Adrenal gland (tissue), 5 donors: ENCODE measurements around the gene FGGY.

Source experiments
- POLR2A ChIP-seq, 2 donors: fragments of 450-650 bp; IDR thresholded peaks; one replicate each; pipeline ENCODE4 v1.6.1; 2017; ENCODE audit warnings: antibody characterized with exemption in 2 of 2, mild to moderate bottlenecking in 2 of 2, moderate library complexity in 1 of 2
- TF ChIP-seq, protein P1 (sequence below), 6 experiments: fragments of 450-650 bp in 4 of 6; fragments of 200-600 bp in 2 of 6; sonication (generic) in 1 of 6; IDR thresholded peaks; 1 replicate in 5 of 6; 2 replicates in 1 of 6; pipeline versions ENCODE4 v1.5.1 to v1.8.0; 2016 to 2021; ENCODE audit warnings: antibody characterized with exemption in 6 of 6, mild to moderate bottlenecking in 2 of 6, moderate library complexity in 1 of 6
- donor health status: DM: no; HTN: no; CAD: no.

DNA sequence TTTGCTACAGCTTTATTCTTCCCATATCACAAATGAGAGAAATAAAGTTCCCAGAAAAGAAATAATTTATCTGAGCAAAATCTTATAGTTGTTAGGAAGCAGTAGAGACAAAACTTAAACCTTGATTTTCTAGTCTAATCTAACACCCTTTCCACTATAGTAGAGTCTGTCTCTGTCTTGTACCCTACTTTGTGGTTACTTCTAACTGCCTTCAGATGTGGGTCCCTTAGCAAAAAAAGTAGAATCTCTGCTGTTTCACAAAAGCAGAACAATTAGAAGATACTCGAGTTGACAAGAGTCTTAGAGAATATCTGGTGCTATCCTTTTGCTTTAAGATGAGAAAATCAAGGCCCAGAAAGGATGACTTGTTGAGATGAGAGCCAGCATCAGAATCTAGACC is 48.1 kb upstream of the FGGY start:
- TF ChIP-seq, protein P1, sequence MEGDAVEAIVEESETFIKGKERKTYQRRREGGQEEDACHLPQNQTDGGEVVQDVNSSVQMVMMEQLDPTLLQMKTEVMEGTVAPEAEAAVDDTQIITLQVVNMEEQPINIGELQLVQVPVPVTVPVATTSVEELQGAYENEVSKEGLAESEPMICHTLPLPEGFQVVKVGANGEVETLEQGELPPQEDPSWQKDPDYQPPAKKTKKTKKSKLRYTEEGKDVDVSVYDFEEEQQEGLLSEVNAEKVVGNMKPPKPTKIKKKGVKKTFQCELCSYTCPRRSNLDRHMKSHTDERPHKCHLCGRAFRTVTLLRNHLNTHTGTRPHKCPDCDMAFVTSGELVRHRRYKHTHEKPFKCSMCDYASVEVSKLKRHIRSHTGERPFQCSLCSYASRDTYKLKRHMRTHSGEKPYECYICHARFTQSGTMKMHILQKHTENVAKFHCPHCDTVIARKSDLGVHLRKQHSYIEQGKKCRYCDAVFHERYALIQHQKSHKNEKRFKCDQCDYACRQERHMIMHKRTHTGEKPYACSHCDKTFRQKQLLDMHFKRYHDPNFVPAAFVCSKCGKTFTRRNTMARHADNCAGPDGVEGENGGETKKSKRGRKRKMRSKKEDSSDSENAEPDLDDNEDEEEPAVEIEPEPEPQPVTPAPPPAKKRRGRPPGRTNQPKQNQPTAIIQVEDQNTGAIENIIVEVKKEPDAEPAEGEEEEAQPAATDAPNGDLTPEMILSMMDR (IDR thresholded peaks at IDR 0.05), result no peak
- TF ChIP-seq POLR2A (IDR thresholded peaks at IDR 0.05), result no peak
